ELR (cell line): ENCODE results near the gene AGRN.
A peak's percentile ranks its signal among the peaks of the same experiment; 100 is the strongest.
"Not testable (repeated sequence)": the region's sequence is repeated elsewhere in the genome, so short reads cannot be mapped to it uniquely, and the experiment has no call there.

Experiments
- DNase-seq: peaks from one replicate; pipeline ENCODE4 v3.0.0-alpha.2; 2015; ENCODE audit warnings: low read depth

The AGRN gene

GRCh38 chr1:1067284-1067859 lies 47.5 kb downstream of the AGRN start:
- DNase-seq = no peak

GRCh38 chr1:1067860-1068516 lies 48.1 kb downstream of the AGRN start:
- no peak for DNase-seq

- no peak for DNase-seq
Measured at GRCh38 chr1:1068517-1069055, 48.7 kb downstream of the AGRN start.

GRCh38 chr1:1069056-1069710 lies 49.3 kb downstream of the AGRN start:
- DNase-seq = peak; percentile 57

GRCh38 chr1:1069711-1070676 lies 50.1 kb downstream of the AGRN start:
- peak; percentile 39 for DNase-seq

- DNase-seq = no peak
Measured at GRCh38 chr1:1071486-1072298, 51.8 kb downstream of the AGRN start.

- no peak for DNase-seq
Measured at GRCh38 chr1:1072299-1072848, 52.5 kb downstream of the AGRN start.

GRCh38 chr1:1072849-1073742 lies 53.2 kb downstream of the AGRN start:
- no peak for DNase-seq

GRCh38 chr1:1073743-1074587 lies 54.0 kb downstream of the AGRN start, which contains the start of gene RNF223:
Gene RNF223 (minus strand): TSS chr1:1074306. CDS start chr1:1072566, 1,740 bp downstream.
- DNase-seq = no peak

GRCh38 chr1:1074631-1075147 lies 54.8 kb downstream of the AGRN start:
- no peak for DNase-seq

GRCh38 chr1:1075148-1075935 lies 55.4 kb downstream of the AGRN start:
- no peak for DNase-seq

- not testable (repeated sequence) for DNase-seq
Measured at GRCh38 chr1:1077396-1077795, 57.5 kb downstream of the AGRN start.

GRCh38 chr1:1079408-1080121 lies 59.6 kb downstream of the AGRN start:
- peak; percentile 99 for DNase-seq

- peak; percentile 69 for DNase-seq
Measured at GRCh38 chr1:1080122-1080757, 60.3 kb downstream of the AGRN start.

- no peak for DNase-seq
Measured at GRCh38 chr1:1080951-1081310, 61.0 kb downstream of the AGRN start.
